ENCODE measurements around the gene AKT1S1. TPM values are rescaled to one million over a fixed set of nuclear protein-coding genes. Genes with fewer than 3 reads are reported as not detected.

The AKT1S1 gene
- total RNA-seq, 2 experiments from 2014 or later = 7.3 to 19.8 TPM

GRCh38 chr19:49858088-49858985 lies 18.8 kb downstream of the AKT1S1 start:
- BruUV-seq (replicated peaks) = no TSS peak
- ChIA-PET CTCF (ENCODE audit: unreplicated experiment) (no interaction called here), POLR2A (no interaction called here)
- H3K4me1 ChIP-seq (ENCODE audit: insufficient read depth, low read length, poor library complexity, severe bottlenecking) = peaks cover 7% of the 10 kb centered on the region
- no peaks in the 10 kb centered on the region for H3K9me3 ChIP-seq (ENCODE audit: low read length)
- H3K9me2 ChIP-seq (ENCODE audit: insufficient read depth, low read length) = no peaks in the 10 kb centered on the region
- H2AFZ ChIP-seq (ENCODE audit: low read length) = no peak overlapping the region
- no peak overlapping the region for H3K4me2 ChIP-seq (ENCODE audit: low read length)
- intact Hi-C loops (cut with micrococcal nuclease; ENCODE audit: unreplicated experiment) = no loop called here
- peaks cover 90% of the 10 kb centered on the region for H3K36me3 ChIP-seq (ENCODE audit: insufficient read depth, low read length)
- no peak overlapping the region for H3K27ac ChIP-seq (ENCODE audit: low read depth, low read length, poor library complexity, severe bottlenecking)
- H3K79me2 ChIP-seq (ENCODE audit: insufficient read depth, low read depth, low read length) = peaks cover 7% of the 10 kb centered on the region; the same call in 1 of the 2 replicates
- DNase-seq (ENCODE audit: low spot score) = peak; percentile 37
- no peak overlapping the region for H3K4me3 ChIP-seq (ENCODE audit: low read depth, low read length, poor library complexity, severe bottlenecking)
- H4K20me1 ChIP-seq (ENCODE audit: insufficient read depth, low read length) = peaks cover 5% of the 10 kb centered on the region; the same call in 1 of the 2 replicates
- TF ChIP-seq, protein P1, sequence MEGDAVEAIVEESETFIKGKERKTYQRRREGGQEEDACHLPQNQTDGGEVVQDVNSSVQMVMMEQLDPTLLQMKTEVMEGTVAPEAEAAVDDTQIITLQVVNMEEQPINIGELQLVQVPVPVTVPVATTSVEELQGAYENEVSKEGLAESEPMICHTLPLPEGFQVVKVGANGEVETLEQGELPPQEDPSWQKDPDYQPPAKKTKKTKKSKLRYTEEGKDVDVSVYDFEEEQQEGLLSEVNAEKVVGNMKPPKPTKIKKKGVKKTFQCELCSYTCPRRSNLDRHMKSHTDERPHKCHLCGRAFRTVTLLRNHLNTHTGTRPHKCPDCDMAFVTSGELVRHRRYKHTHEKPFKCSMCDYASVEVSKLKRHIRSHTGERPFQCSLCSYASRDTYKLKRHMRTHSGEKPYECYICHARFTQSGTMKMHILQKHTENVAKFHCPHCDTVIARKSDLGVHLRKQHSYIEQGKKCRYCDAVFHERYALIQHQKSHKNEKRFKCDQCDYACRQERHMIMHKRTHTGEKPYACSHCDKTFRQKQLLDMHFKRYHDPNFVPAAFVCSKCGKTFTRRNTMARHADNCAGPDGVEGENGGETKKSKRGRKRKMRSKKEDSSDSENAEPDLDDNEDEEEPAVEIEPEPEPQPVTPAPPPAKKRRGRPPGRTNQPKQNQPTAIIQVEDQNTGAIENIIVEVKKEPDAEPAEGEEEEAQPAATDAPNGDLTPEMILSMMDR (conservative IDR thresholded peaks at IDR 0.05; ENCODE audit: low read length) = 0 out of 2 replicates have a peak, but pooled peaks have one; percentile 22
- TF ChIP-seq EZH2phosphoT487 (IDR thresholded peaks at IDR 0.05; ENCODE audit: borderline replicate concordance, low read depth, low read length) = no peak

- H3K9me3 ChIP-seq (ENCODE audit: low read length) = no peaks in the 10 kb centered on the region
- ChIA-PET POLR2A (no interaction called here), CTCF (ENCODE audit: unreplicated experiment) (no interaction called here)
- BruUV-seq (replicated peaks) = no TSS peak
- H4K20me1 ChIP-seq (ENCODE audit: insufficient read depth, low read length) = peaks cover 10% of the 10 kb centered on the region
- no peak overlapping the region for H3K27ac ChIP-seq (ENCODE audit: low read depth, low read length, poor library complexity, severe bottlenecking)
- peaks cover 12% of the 10 kb centered on the region for H3K79me2 ChIP-seq (ENCODE audit: insufficient read depth, low read depth, low read length)
- TF ChIP-seq, protein P1 (conservative IDR thresholded peaks at IDR 0.05; ENCODE audit: low read length) = no peak
- H3K4me2 ChIP-seq (ENCODE audit: low read length) = no peak overlapping the region
- H3K4me3 ChIP-seq (ENCODE audit: low read depth, low read length, poor library complexity, severe bottlenecking) = no peak overlapping the region
- no peak for DNase-seq (ENCODE audit: low spot score)
- no peaks in the 10 kb centered on the region for H3K9me2 ChIP-seq (ENCODE audit: insufficient read depth, low read length)
- peaks cover 88% of the 10 kb centered on the region for H3K36me3 ChIP-seq (ENCODE audit: insufficient read depth, low read length)
- intact Hi-C loops (cut with micrococcal nuclease; ENCODE audit: unreplicated experiment) = no loop called here
- H2AFZ ChIP-seq (ENCODE audit: low read length) = no peak overlapping the region
- peaks cover 13% of the 10 kb centered on the region for H3K4me1 ChIP-seq (ENCODE audit: insufficient read depth, low read length, poor library complexity, severe bottlenecking)
Observed at GRCh38 chr19:49857838-49858087, 19.4 kb downstream of the AKT1S1 start.

- no peak overlapping the region for H3K27ac ChIP-seq (ENCODE audit: low read depth, low read length, poor library complexity, severe bottlenecking)
- H3K4me3 ChIP-seq (ENCODE audit: low read depth, low read length, poor library complexity, severe bottlenecking) = no peak overlapping the region
- intact Hi-C loops (cut with micrococcal nuclease; ENCODE audit: unreplicated experiment) = no loop called here
- POLR2A ChIA-PET = no interaction called here
- BruUV-seq (replicated peaks) = no TSS peak
- peaks cover 86% of the 10 kb centered on the region for H3K36me3 ChIP-seq (ENCODE audit: insufficient read depth, low read length)
- H3K9me3 ChIP-seq (ENCODE audit: low read length) = no peaks in the 10 kb centered on the region
- H3K4me1 ChIP-seq (ENCODE audit: insufficient read depth, low read length, poor library complexity, severe bottlenecking) = peaks cover 18% of the 10 kb centered on the region
- H3K79me2 ChIP-seq (ENCODE audit: insufficient read depth, low read depth, low read length) = peaks cover 18% of the 10 kb centered on the region
- no peaks in the 10 kb centered on the region for H3K9me2 ChIP-seq (ENCODE audit: insufficient read depth, low read length)
- no peak for DNase-seq (ENCODE audit: low spot score)
- H4K20me1 ChIP-seq (ENCODE audit: insufficient read depth, low read length) = peaks cover 15% of the 10 kb centered on the region
- CTCF ChIA-PET (ENCODE audit: unreplicated experiment) = no interaction called here
- no peak overlapping the region for H2AFZ ChIP-seq (ENCODE audit: low read length)
- no peak overlapping the region for H3K4me2 ChIP-seq (ENCODE audit: low read length)
- no peak for TF ChIP-seq EZH2phosphoT487 (IDR thresholded peaks at IDR 0.05; ENCODE audit: borderline replicate concordance, low read depth, low read length)
- TF ChIP-seq, protein P1 (conservative IDR thresholded peaks at IDR 0.05; ENCODE audit: low read length) = no peak
Observed at GRCh38 chr19:49857061-49857837, 19.9 kb downstream of the AKT1S1 start.
